ENCODE data around the gene AP3D1.

AP3D1 gene

GRCh38 chr19:2084993-2085720, 66.2 kb downstream of the AP3D1 start:
- DNase-seq (ENCODE audit: low spot score), result no peak

GRCh38 chr19:2083174-2083854, 68.1 kb downstream of the AP3D1 start:
- no peak for DNase-seq (ENCODE audit: low spot score)

- DNase-seq (ENCODE audit: low spot score), result no peak
These were observed 69.2 kb downstream of the AP3D1 start for GRCh38 chr19:2081873-2082810.

GRCh38 chr19:2080336-2080988, 70.9 kb downstream of the AP3D1 start:
- DNase-seq (ENCODE audit: low spot score), result no peak

- DNase-seq (ENCODE audit: low spot score), result no peak
These were observed 71.5 kb downstream of the AP3D1 start for GRCh38 chr19:2079865-2080301.

GRCh38 chr19:2079076-2079864, 72.1 kb downstream of the AP3D1 start:
- DNase-seq (ENCODE audit: low spot score), result no peak

- no peak for DNase-seq (ENCODE audit: low spot score)
These were observed 73.3 kb downstream of the AP3D1 start for GRCh38 chr19:2077833-2078619.

- no peak for DNase-seq (ENCODE audit: low spot score)
These were observed 74.0 kb downstream of the AP3D1 start for GRCh38 chr19:2077398-2077797.

GRCh38 chr19:2076526-2076944, 74.8 kb downstream of the AP3D1 start:
- DNase-seq (ENCODE audit: low spot score), result no peak

- no peak for DNase-seq (ENCODE audit: low spot score)
These were observed 78.4 kb downstream of the AP3D1 start for GRCh38 chr19:2072757-2073551.

- DNase-seq (ENCODE audit: low spot score), result no peak
These were observed 80.2 kb downstream of the AP3D1 start for GRCh38 chr19:2070986-2071673.

- no peak for DNase-seq (ENCODE audit: low spot score)
These were observed 80.9 kb downstream of the AP3D1 start for GRCh38 chr19:2070436-2070827.

- DNase-seq (ENCODE audit: low spot score), result no peak
These were observed 86.4 kb downstream of the AP3D1 start for GRCh38 chr19:2064788-2065524.

GRCh38 chr19:2064395-2064787, 87.0 kb downstream of the AP3D1 start:
- DNase-seq (ENCODE audit: low spot score), result no peak

- no peak for DNase-seq (ENCODE audit: low spot score)
These were observed 87.5 kb downstream of the AP3D1 start for GRCh38 chr19:2063824-2064223.

- no peak for DNase-seq (ENCODE audit: low spot score)
These were observed 88.6 kb downstream of the AP3D1 start for GRCh38 chr19:2062770-2063169.

GRCh38 chr19:2062389-2062729, 89.0 kb downstream of the AP3D1 start:
- no peak for DNase-seq (ENCODE audit: low spot score)
